AG09319 (cell line): Measurements from ENCODE around the gene TOX3.

Experiments used
- DNase-seq: peaks from one replicate; pipeline ENCODE4 v3.0.0-alpha.2; 2010; ENCODE audit warnings: low read depth; ENCODE audit errors: extremely low read depth
- CTCF ChIP-seq: IDR thresholded peaks from 2 replicates; pipeline ENCODE4 v1.5.1; 2011; ENCODE audit warnings: low read depth, mild to moderate bottlenecking, inconsistent platforms, low read length, moderate library complexity

The TOX3 gene

GRCh38 chr16:52463904-52464303 lies 83.0 kb downstream of the TOX3 start:
- DNase-seq: no peak
- no peak for TF ChIP-seq CTCF

GRCh38 chr16:52462816-52463215 lies 84.1 kb downstream of the TOX3 start:
- TF ChIP-seq CTCF: no peak

GRCh38 chr16:52460639-52461178 lies 86.2 kb downstream of the TOX3 start:
- DNase-seq: no peak
- no peak for TF ChIP-seq CTCF

More at GRCh38 chr16:52462816-52463215, 84.1 kb downstream of the TOX3 start:
- DNase-seq: no peak

GRCh38 chr16:52456368-52456767 lies 90.6 kb downstream of the TOX3 start:
- no peak for DNase-seq
- no peak for TF ChIP-seq CTCF

- TF ChIP-seq CTCF: no peak
Observed at GRCh38 chr16:52455549-52456277, 91.2 kb downstream of the TOX3 start.

GRCh38 chr16:52453644-52454043 lies 93.3 kb downstream of the TOX3 start:
- DNase-seq: no peak
- no peak for TF ChIP-seq CTCF

More at GRCh38 chr16:52455549-52456277, 91.2 kb downstream of the TOX3 start:
- no peak for DNase-seq

GRCh38 chr16:52451971-52452421 lies 94.9 kb downstream of the TOX3 start:
- no peak for DNase-seq
- no peak for TF ChIP-seq CTCF
